NCI-H146 treated with DMSO at 0.1 percent for 48 hours (cell line): Measurements from ENCODE around the gene HNRNPA0.
"Not testable (repeated sequence)": the region's sequence is repeated elsewhere in the genome, so short reads cannot be mapped to it uniquely, and the experiment has no call there.

Experiments used
- DNase-seq: peaks from one replicate; lab custom pipeline; 2025; ENCODE audit not compliant: unreplicated experiment; lab: John Stamatoyannopoulos, UW

Gene HNRNPA0

GRCh38 chr5:137754188-137754960 lies at the start of gene HNRNPA0:
Gene HNRNPA0 (minus strand): TSS chr5:137754363. CDS start chr5:137754066, 297 bp downstream.
- DNase-seq = peak; percentile 84

GRCh38 chr5:137802282-137803210 lies 48.4 kb upstream of the HNRNPA0 start:
- no peak for DNase-seq

- no peak for DNase-seq
These were observed 46.7 kb upstream of the HNRNPA0 start for GRCh38 chr5:137800700-137801411.

GRCh38 chr5:137796279-137796678 lies 42.1 kb upstream of the HNRNPA0 start:
- DNase-seq = no peak

- no peak for DNase-seq
These were observed 40.7 kb upstream of the HNRNPA0 start for GRCh38 chr5:137794863-137795262.

GRCh38 chr5:137792303-137792702 lies 38.1 kb upstream of the HNRNPA0 start:
- DNase-seq = no peak

- no peak for DNase-seq
These were observed 37.6 kb upstream of the HNRNPA0 start for GRCh38 chr5:137791799-137792198.

GRCh38 chr5:137791387-137791786 lies 37.2 kb upstream of the HNRNPA0 start:
- no peak for DNase-seq

- not testable (repeated sequence) for DNase-seq
These were observed 34.4 kb upstream of the HNRNPA0 start for GRCh38 chr5:137788560-137788959.

- no peak for DNase-seq
These were observed 28.9 kb upstream of the HNRNPA0 start for GRCh38 chr5:137782984-137783536.

- DNase-seq = no peak
These were observed 27.9 kb upstream of the HNRNPA0 start for GRCh38 chr5:137782055-137782454.

- DNase-seq = no peak
These were observed 24.8 kb upstream of the HNRNPA0 start for GRCh38 chr5:137778772-137779564.

- not testable (repeated sequence) for DNase-seq
These were observed 13.8 kb upstream of the HNRNPA0 start for GRCh38 chr5:137767937-137768336.

- no peak for DNase-seq
These were observed 7.4 kb upstream of the HNRNPA0 start for GRCh38 chr5:137761566-137761965.

- DNase-seq = no peak
These were observed 6.8 kb upstream of the HNRNPA0 start for GRCh38 chr5:137760719-137761516.

- DNase-seq = no peak
These were observed 6.1 kb upstream of the HNRNPA0 start for GRCh38 chr5:137760294-137760693.

GRCh38 chr5:137758715-137759306 lies 4.6 kb upstream of the HNRNPA0 start:
- DNase-seq = no peak

GRCh38 chr5:137758121-137758520 lies 4.0 kb upstream of the HNRNPA0 start:
- DNase-seq = no peak

GRCh38 chr5:137757634-137758033 lies 3.5 kb upstream of the HNRNPA0 start:
- DNase-seq = no peak
